Adrenal gland (tissue), 12 donors: ENCODE data around the gene PCDHGA9. TPM values are rescaled to one million over a fixed set of nuclear protein-coding genes. Genes with fewer than 3 reads are reported as not detected.

ENCODE experiments used
- DNase-seq, 7 donors: peaks; one replicate each; pipeline ENCODE4 v3.0.0-alpha.2; 2019 to 2020
- H3K27ac ChIP-seq, 5 donors: fragments of 200-600 bp; sonication (generic) in 4 of 5; 1 replicate in 3 of 5; 2 replicates in 2 of 5; pipeline versions ENCODE4 v1.5.1 to v1.8.0; 2016 to 2020; ENCODE audit warnings: mild to moderate bottlenecking in 1 of 5
- H3K27me3 ChIP-seq: fragments of 200-600 bp; 2 replicates; pipeline ENCODE4 v1.8.0; 2021
- H3K36me3 ChIP-seq, 2 donors: fragments of 200-600 bp; replicated peaks in 1 of 2; 1 replicate in 1 of 2; 2 replicates in 1 of 2; pipeline versions ENCODE4 v1.5.1 to v1.8.0; 2018 to 2022
- H3K4me1 ChIP-seq, 2 donors: fragments of 200-600 bp; replicated peaks in 1 of 2; 1 replicate in 1 of 2; 2 replicates in 1 of 2; pipeline versions ENCODE4 v1.5.1 to v1.8.0; 2018 to 2021
- H3K4me3 ChIP-seq, 4 donors: fragments of 200-600 bp; sonication (generic) in 3 of 4; one replicate each; pipeline ENCODE4 v1.5.1; 2016 to 2018
- H3K9me3 ChIP-seq, 3 donors: fragments of 200-600 bp; sonication (generic) in 1 of 3; replicated peaks in 1 of 3; 1 replicate in 2 of 3; 2 replicates in 1 of 3; pipeline versions ENCODE4 v1.5.1 to v1.8.0; 2016 to 2021
- CTCF ChIP-seq, 6 experiments: fragments of 450-650 bp in 4 of 6; fragments of 200-600 bp in 2 of 6; sonication (generic) in 1 of 6; IDR thresholded peaks; 1 replicate in 5 of 6; 2 replicates in 1 of 6; pipeline versions ENCODE4 v1.5.1 to v1.8.0; 2016 to 2021; ENCODE audit warnings: antibody characterized with exemption in 6 of 6, mild to moderate bottlenecking in 2 of 6, moderate library complexity in 1 of 6
- POLR2A ChIP-seq, 2 donors: fragments of 450-650 bp; IDR thresholded peaks; one replicate each; pipeline ENCODE4 v1.6.1; 2017; ENCODE audit warnings: antibody characterized with exemption in 2 of 2, mild to moderate bottlenecking in 2 of 2, moderate library complexity in 1 of 2
- WGBS, 4 donors: extraction: QIAGEN DNeasy Blood & Tissue Kit in 2 of 4; methylation state at CpG; one replicate each; pipeline versions ENCODE4 v1.1.5 to v1.1.7; 2013 to 2017; 5-methylcytosine and 5-hydroxymethylcytosine counted together
- intact Hi-C, 2 donors: fragments of 100-400 bp; cut with DNase I; formaldehyde crosslinking; loops; one replicate each; pipeline versions ENCODE4 v1.14.1 to v1.15.0; 2022 to 2023
- polyA plus RNA-seq, 3 donors: library from polyadenylated mRNA; stranded (reverse); fragments of 200-250 nt in 2 of 3; fragments of 350-450 nt in 1 of 3; fragmentation: Illumina TruSeq in 1 of 3; extraction: RNeasy Lipid Tissue Mini Kit (QIAGEN cat#74804) in 1 of 3; gene quantifications; one replicate each; pipeline ENCODE4 v1.2.3, GENCODE V29; 2013 to 2014
- total RNA-seq, 9 donors: library from RNA; depleted of rRNA in 4 of 9; stranded (reverse); fragments of >200 nt in 4 of 9; fragments of 120-200 nt in 1 of 9; fragmentation: NEBNext Ultra II Directional in 1 of 9; extraction: Animal tissue kit (Norgen Biotek cat#: 25700) in 1 of 9; gene quantifications; one replicate each; pipeline versions ENCODE4 v1.1.0 to v1.2.4, GENCODE V29; 2013 to 2023
- donor health status: healthy with polysubstance abuse.
- donor health status: Bipolar disorder and iron deficiency.
- donor health status: DM: yes; HTN: yes; CAD: no.
- donor health status: DM: no; HTN: no; CAD: no.
- donor health status: DM: no; HTN: no; CAD: no.
- donor health status: DM: yes; HTN: yes; CAD: no.

PCDHGA9 gene
- total and polyA plus RNA-seq, 12 donors = 0.17 to 8.6 (median 5.1) TPM

- Histone ChIP-seq H3K27ac (no peak within 1 kb of the TSS), H3K4me1 (no peaks in the 10 kb centered on the region), H3K36me3 (no peaks in the 10 kb centered on the region), H3K4me3 (peak within 1 kb of the TSS in 1 of 4 donors; percentile 15), H3K27me3 (no peaks in the 10 kb centered on the region), H3K9me3 (peaks cover 3 to 52% (median 15%) of the 10 kb centered on the region in 3 donors)
- WGBS, 4 donors = 11 to 24% (median 18%) methylated on average over 29 to 34 of the region's 34 CpGs
- TF ChIP-seq CTCF (IDR thresholded peaks at IDR 0.05) (peak in 1 of 6 experiments; percentile 11), POLR2A (IDR thresholded peaks at IDR 0.05) (no peak)
- intact Hi-C loops = no loop called here
- DNase-seq = no peak
Observed at GRCh38 chr5:141363952-141364660, 38.5 kb upstream of the PCDHGA9 start, which contains the start of gene PCDHGA5. Gene PCDHGA5 (plus strand): TSS chr5:141364162. CDS start chr5:141364331, 169 bp downstream.

GRCh38 chr5:141366016-141366896, 36.3 kb upstream of the PCDHGA9 start:
- no peak for DNase-seq
- no peaks in the 10 kb centered on the region for H3K4me1 ChIP-seq
- no peak overlapping the region for H3K27ac ChIP-seq
- peaks cover 4 to 50% (median 15%) of the 10 kb centered on the region in 3 donors for H3K9me3 ChIP-seq
- TF ChIP-seq POLR2A (IDR thresholded peaks at IDR 0.05) (no peak), CTCF (IDR thresholded peaks at IDR 0.05) (no peak)
- no peaks in the 10 kb centered on the region for H3K36me3 ChIP-seq
- no peak overlapping the region for H3K4me3 ChIP-seq
- no peaks in the 10 kb centered on the region for H3K27me3 ChIP-seq
- intact Hi-C loops = no loop called here
- 25 to 34% (median 29%) methylated on average over 15 to 46 of the region's 46 CpGs for WGBS, 4 donors

GRCh38 chr5:141369994-141370848, 32.4 kb upstream of the PCDHGA9 start, which contains the start of gene PCDHGB3:
Gene PCDHGB3 (plus strand): TSS chr5:141370242. CDS start chr5:141370395, 153 bp downstream.
- H3K4me3 ChIP-seq = peak within 1 kb of the TSS in 1 of 4 donors; percentile 34
- 13 to 25% (median 18%) methylated on average over 29 to 32 of the region's 32 CpGs for WGBS, 4 donors
- H3K9me3 ChIP-seq = peaks cover 4 to 51% (median 4%) of the 10 kb centered on the region in 3 donors
- intact Hi-C loops = no loop called here
- TF ChIP-seq POLR2A (IDR thresholded peaks at IDR 0.05) (no peak), CTCF (IDR thresholded peaks at IDR 0.05) (peak in 3 of 6 experiments; percentile 25 to 31 (median 25))
- no peaks in the 10 kb centered on the region for H3K4me1 ChIP-seq
- no peaks in the 10 kb centered on the region for H3K36me3 ChIP-seq
- peak in 2 of 7 donors; percentile 23 to 29 for DNase-seq
- H3K27me3 ChIP-seq = no peaks in the 10 kb centered on the region
- H3K27ac ChIP-seq = no peak within 1 kb of the TSS
